ENCODE measurements around the gene CLEC4F.
"Not testable (repeated sequence)": the region's sequence is repeated elsewhere in the genome, so short reads cannot be mapped to it uniquely, and the experiment has no call there.

Gene CLEC4F

GRCh38 chr2:70826696-70827350, 6.4 kb upstream of the CLEC4F start:
- DNase-seq (ENCODE audit: low read depth) = no peak

- DNase-seq (ENCODE audit: low read depth) = no peak
Measured at GRCh38 chr2:70823249-70823648, 2.9 kb upstream of the CLEC4F start.

- no peak for DNase-seq (ENCODE audit: low read depth)
Measured at GRCh38 chr2:70822843-70823242, 2.4 kb upstream of the CLEC4F start.

- DNase-seq (ENCODE audit: low read depth) = no peak
Measured at GRCh38 chr2:70817284-70817954, 3.0 kb downstream of the CLEC4F start.

- DNase-seq (ENCODE audit: low read depth) = no peak
Measured at GRCh38 chr2:70816726-70817125, 3.7 kb downstream of the CLEC4F start.

GRCh38 chr2:70808983-70809958, 11.1 kb downstream of the CLEC4F start:
- no peak for DNase-seq (ENCODE audit: low read depth)

- no peak for DNase-seq (ENCODE audit: low read depth)
Measured at GRCh38 chr2:70807828-70808118, 12.6 kb downstream of the CLEC4F start.

GRCh38 chr2:70807102-70807827, 13.1 kb downstream of the CLEC4F start:
- DNase-seq (ENCODE audit: low read depth) = no peak

- DNase-seq (ENCODE audit: low read depth) = no peak
Measured at GRCh38 chr2:70806620-70807019, 13.8 kb downstream of the CLEC4F start.

- DNase-seq (ENCODE audit: low read depth) = no peak
Measured at GRCh38 chr2:70806013-70806412, 14.4 kb downstream of the CLEC4F start.

- DNase-seq (ENCODE audit: low read depth) = no peak
Measured at GRCh38 chr2:70801607-70802263, 18.7 kb downstream of the CLEC4F start.

GRCh38 chr2:70799706-70800105, 20.7 kb downstream of the CLEC4F start:
- no peak for DNase-seq (ENCODE audit: low read depth)

- not testable (repeated sequence) for DNase-seq (ENCODE audit: low read depth)
Measured at GRCh38 chr2:70797996-70798395, 22.4 kb downstream of the CLEC4F start.

- no peak for DNase-seq (ENCODE audit: low read depth)
Measured at GRCh38 chr2:70797506-70797905, 22.9 kb downstream of the CLEC4F start.

GRCh38 chr2:70796262-70796661, 24.1 kb downstream of the CLEC4F start:
- no peak for DNase-seq (ENCODE audit: low read depth)

GRCh38 chr2:70795164-70795995, 25.0 kb downstream of the CLEC4F start:
- no peak for DNase-seq (ENCODE audit: low read depth)

- no peak for DNase-seq (ENCODE audit: low read depth)
Measured at GRCh38 chr2:70793450-70793849, 26.9 kb downstream of the CLEC4F start.

- no peak for DNase-seq (ENCODE audit: low read depth)
Measured at GRCh38 chr2:70790136-70790828, 30.1 kb downstream of the CLEC4F start, which contains the start of gene FIGLA. Gene FIGLA, minus strand, starts transcription at chr2:70790643. Its CDS starts 5 bp downstream, at chr2:70790638.

- DNase-seq (ENCODE audit: low read depth) = peak; percentile 39
Measured at GRCh38 chr2:70789304-70790135, 30.9 kb downstream of the CLEC4F start.

Measured in activated gamma-delta T cell treated with anti-CD3 and anti-CD28 coated beads, Interleukin-2, amount 50 U/mL, for 16 hours (primary cell).